IMR-90 (cell line): ENCODE results near the gene DPEP2NB.

Experiments
- FOS ChIP-seq: fragments of 150-350 bp; IDR thresholded peaks from 2 replicates; pipeline ENCODE4 v1.6.1; 2016; ENCODE audit warnings: low read depth, low read length
- RAD21 ChIP-seq: IDR thresholded peaks from 2 replicates; pipeline ENCODE4 v1.6.1; 2012; ENCODE audit warnings: low read length, improper control_type of control experiment
- TF ChIP-seq, protein P1 (sequence below): conservative IDR thresholded peaks from 2 replicates; pipeline ENCODE4 v1.5.1; 2012; ENCODE audit warnings: mild to moderate bottlenecking, low read depth, low read length, improper control_type of control experiment

GRCh38 chr16:68013440-68013839 is 2.3 kb downstream of the DPEP2NB start:
- TF ChIP-seq RAD21 (no peak), FOS (no peak)
- TF ChIP-seq, protein P1, sequence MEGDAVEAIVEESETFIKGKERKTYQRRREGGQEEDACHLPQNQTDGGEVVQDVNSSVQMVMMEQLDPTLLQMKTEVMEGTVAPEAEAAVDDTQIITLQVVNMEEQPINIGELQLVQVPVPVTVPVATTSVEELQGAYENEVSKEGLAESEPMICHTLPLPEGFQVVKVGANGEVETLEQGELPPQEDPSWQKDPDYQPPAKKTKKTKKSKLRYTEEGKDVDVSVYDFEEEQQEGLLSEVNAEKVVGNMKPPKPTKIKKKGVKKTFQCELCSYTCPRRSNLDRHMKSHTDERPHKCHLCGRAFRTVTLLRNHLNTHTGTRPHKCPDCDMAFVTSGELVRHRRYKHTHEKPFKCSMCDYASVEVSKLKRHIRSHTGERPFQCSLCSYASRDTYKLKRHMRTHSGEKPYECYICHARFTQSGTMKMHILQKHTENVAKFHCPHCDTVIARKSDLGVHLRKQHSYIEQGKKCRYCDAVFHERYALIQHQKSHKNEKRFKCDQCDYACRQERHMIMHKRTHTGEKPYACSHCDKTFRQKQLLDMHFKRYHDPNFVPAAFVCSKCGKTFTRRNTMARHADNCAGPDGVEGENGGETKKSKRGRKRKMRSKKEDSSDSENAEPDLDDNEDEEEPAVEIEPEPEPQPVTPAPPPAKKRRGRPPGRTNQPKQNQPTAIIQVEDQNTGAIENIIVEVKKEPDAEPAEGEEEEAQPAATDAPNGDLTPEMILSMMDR, result no peak
